GM23248 (cell line): ENCODE results near the gene TTYH3.

Experiments used
- EZH2 ChIP-seq: fragments of 200-600 bp; sonication (generic); IDR thresholded peaks from 2 replicates; pipeline ENCODE4 v1.6.1; 2018; ENCODE audit warnings: antibody characterized with exemption, mild to moderate bottlenecking; ENCODE audit not compliant: insufficient read depth, poor library complexity, severe bottlenecking
- EZH2phosphoT487 ChIP-seq: fragments of 200-600 bp; sonication (generic); IDR thresholded peaks from 2 replicates; pipeline ENCODE4 v1.6.1; 2018; ENCODE audit warnings: antibody characterized with exemption, moderate library complexity, mild to moderate bottlenecking, low read depth; ENCODE audit not compliant: insufficient read depth

DNA sequence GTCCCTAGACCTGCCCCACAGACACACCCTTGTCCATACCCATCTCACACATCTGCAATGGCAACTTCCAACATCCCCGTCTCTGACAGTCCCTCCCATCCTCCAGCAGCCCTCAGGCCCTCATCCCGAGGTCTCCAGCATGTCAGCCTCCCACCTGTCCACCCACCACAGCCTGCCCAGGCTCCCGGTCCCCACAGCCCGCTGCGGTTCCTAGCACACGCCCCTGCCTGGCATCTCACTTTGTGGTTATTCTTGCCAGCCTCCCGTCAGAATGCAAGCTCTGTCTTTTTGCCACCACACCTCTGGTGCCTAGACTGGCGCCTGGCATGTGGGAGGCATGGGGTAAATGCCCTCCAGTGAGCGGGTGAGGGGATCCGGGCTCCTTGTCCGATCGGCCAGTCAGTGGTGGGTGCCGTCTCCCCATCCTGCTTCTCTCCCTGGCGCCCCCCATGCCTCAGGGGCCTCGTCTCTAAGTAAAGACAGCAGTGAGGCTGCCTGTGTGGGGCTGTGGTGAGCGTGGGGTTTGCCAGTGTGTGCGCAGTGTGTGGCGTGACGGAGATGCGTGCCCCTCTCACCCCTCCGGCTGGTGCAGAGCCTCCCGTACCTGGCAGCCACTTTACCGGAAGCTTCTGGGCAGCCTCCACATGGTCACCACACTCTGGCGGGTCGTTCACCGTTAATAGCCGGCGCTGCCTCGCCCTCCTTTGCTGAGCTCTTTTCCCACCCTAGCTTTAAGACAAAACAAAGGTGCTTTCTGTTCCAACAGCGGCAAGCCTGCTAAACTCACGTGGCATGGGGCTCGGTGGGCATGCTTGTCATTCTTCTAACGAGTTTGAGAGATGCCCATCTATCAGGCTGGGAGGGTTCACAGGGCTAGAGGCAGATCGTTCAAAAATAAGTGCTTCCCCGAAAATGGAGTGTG, 28.5 kb upstream of the TTYH3 start:
- TF ChIP-seq EZH2: no peak
- no peak for TF ChIP-seq EZH2phosphoT487
